HG02642 (cell line): ENCODE measurements around the gene STRADA.

ENCODE experiments used
- ATAC-seq: cut with Tn5 transposase; IDR thresholded peaks from one replicate; pipeline ENCODE4 v1.9.1; 2021; ENCODE audit warnings: mild to moderate bottlenecking; ENCODE audit not compliant: unreplicated experiment, poor library complexity

STRADA gene

GRCh38 chr17:63688396-63689020 lies 53.1 kb downstream of the STRADA start:
- no peak for ATAC-seq

GRCh38 chr17:63686138-63686685 lies 55.4 kb downstream of the STRADA start:
- no peak for ATAC-seq

GRCh38 chr17:63685578-63685977 lies 56.0 kb downstream of the STRADA start:
- ATAC-seq, result no peak

- no peak for ATAC-seq
Observed at GRCh38 chr17:63685041-63685440, 56.6 kb downstream of the STRADA start.

GRCh38 chr17:63682981-63683380 lies 58.6 kb downstream of the STRADA start:
- ATAC-seq, result no peak

GRCh38 chr17:63682441-63682840 lies 59.2 kb downstream of the STRADA start:
- ATAC-seq, result no peak

GRCh38 chr17:63681530-63681929 lies 60.1 kb downstream of the STRADA start:
- no peak for ATAC-seq

- no peak for ATAC-seq
Observed at GRCh38 chr17:63680700-63681099, 60.9 kb downstream of the STRADA start.

GRCh38 chr17:63679214-63679613 lies 62.4 kb downstream of the STRADA start:
- ATAC-seq, result no peak

- ATAC-seq, result no peak
Observed at GRCh38 chr17:63676584-63676983, 65.0 kb downstream of the STRADA start.

GRCh38 chr17:63675607-63676546 lies 65.7 kb downstream of the STRADA start:
- no peak for ATAC-seq

GRCh38 chr17:63675231-63675606 lies 66.4 kb downstream of the STRADA start:
- no peak for ATAC-seq

- ATAC-seq, result no peak
Observed at GRCh38 chr17:63672856-63673255, 68.7 kb downstream of the STRADA start.

- peak; percentile 57 for ATAC-seq
Observed at GRCh38 chr17:63665527-63666214, 75.9 kb downstream of the STRADA start.

- no peak for ATAC-seq
Observed at GRCh38 chr17:63659850-63660249, 81.7 kb downstream of the STRADA start.

- no peak for ATAC-seq
Observed at GRCh38 chr17:63658366-63658765, 83.2 kb downstream of the STRADA start.

GRCh38 chr17:63657786-63658185 lies 83.8 kb downstream of the STRADA start:
- ATAC-seq, result no peak

- no peak for ATAC-seq
Observed at GRCh38 chr17:63653050-63653449, 88.5 kb downstream of the STRADA start.
